Measurements from ENCODE around the gene ZNF219. TPM values are rescaled to one million over a fixed set of nuclear protein-coding genes. Genes with fewer than 3 reads are reported as not detected.

The ZNF219 gene
- total RNA-seq, 1 experiment from 2014 or later, result 84.5 TPM

- Histone ChIP-seq H4K5ac (ENCODE audit: insufficient read length, low read depth, low read length) (no peak overlapping the region), H3K4me2 (ENCODE audit: insufficient read depth, insufficient read length, low read length) (no peak overlapping the region), H3K9ac (ENCODE audit: extremely low read depth, insufficient read length, low read length) (no peak overlapping the region), H3K4me1 (ENCODE audit: insufficient read depth, low read length) (no peaks in the 10 kb centered on the region), H3K27ac (ENCODE audit: insufficient read length, low read depth, low read length) (no peak overlapping the region), H3T11ph (ENCODE audit: low read length) (no peak overlapping the region), H2AK5ac (ENCODE audit: insufficient read length, low read length) (no peak overlapping the region), H3K79me2 (ENCODE audit: insufficient read depth, low read length) (no peaks in the 10 kb centered on the region), H2AFZ (ENCODE audit: low read length) (no peak overlapping the region), H3K23ac (ENCODE audit: insufficient read length, low read depth, low read length) (no peak overlapping the region), H3K9me3 (ENCODE audit: control insufficient read depth, low read depth, low read length) (no peaks in the 10 kb centered on the region), H3K14ac (ENCODE audit: insufficient read depth, low read length) (no peak overlapping the region), H4K20me1 (ENCODE audit: control insufficient read depth, insufficient read depth, insufficient read length) (no peaks in the 10 kb centered on the region), H2BK5ac (ENCODE audit: insufficient read length, low read length) (no peak overlapping the region), H3K79me1 (ENCODE audit: insufficient read depth, low read depth, low read length, poor library complexity, severe bottlenecking) (no peaks in the 10 kb centered on the region), H2BK12ac (ENCODE audit: insufficient read length, low read depth, low read length) (no peak overlapping the region), H4K91ac (ENCODE audit: insufficient read length, low read depth, low read length) (no peak overlapping the region), H2BK15ac (ENCODE audit: low read depth, low read length) (no peak overlapping the region), H3K27me3 (ENCODE audit: insufficient read depth, low read length) (no peaks in the 10 kb centered on the region), H4K8ac (replicated peaks; ENCODE audit: insufficient read length, low read depth, low read length) (no peak overlapping the region), H3K56ac (ENCODE audit: insufficient read length, low read depth, low read length) (no peak overlapping the region), H3K4ac (ENCODE audit: low read depth, low read length) (no peak overlapping the region), H3K23me2 (ENCODE audit: insufficient read length, low read depth, low read length, poor library complexity, severe bottlenecking) (no peaks in the 10 kb centered on the region), H2BK120ac (ENCODE audit: low read depth, low read length, poor library complexity, severe bottlenecking) (no peak overlapping the region), H3K18ac (ENCODE audit: insufficient read length, low read depth, low read length) (no peak overlapping the region), H2BK20ac (ENCODE audit: low read depth, low read length, poor library complexity, severe bottlenecking) (no peak overlapping the region)
- Mint-ChIP-seq H3K27me3 (ENCODE audit: low read depth) (peaks cover 17% of the 10 kb centered on the region), H3K4me3 (no peak overlapping the region), H3K4me1 (peaks cover 4% of the 10 kb centered on the region in 2 experiments; a peak in 3 of 4 replicates), H3K36me3 (ENCODE audit: insufficient read depth in 1 of 3, low read depth in 3 of 3) (no peaks in the 10 kb centered on the region), H3K27ac (no peak overlapping the region), H3K9me3 (no peaks in the 10 kb centered on the region)
- TF ChIP-seq, protein P1, sequence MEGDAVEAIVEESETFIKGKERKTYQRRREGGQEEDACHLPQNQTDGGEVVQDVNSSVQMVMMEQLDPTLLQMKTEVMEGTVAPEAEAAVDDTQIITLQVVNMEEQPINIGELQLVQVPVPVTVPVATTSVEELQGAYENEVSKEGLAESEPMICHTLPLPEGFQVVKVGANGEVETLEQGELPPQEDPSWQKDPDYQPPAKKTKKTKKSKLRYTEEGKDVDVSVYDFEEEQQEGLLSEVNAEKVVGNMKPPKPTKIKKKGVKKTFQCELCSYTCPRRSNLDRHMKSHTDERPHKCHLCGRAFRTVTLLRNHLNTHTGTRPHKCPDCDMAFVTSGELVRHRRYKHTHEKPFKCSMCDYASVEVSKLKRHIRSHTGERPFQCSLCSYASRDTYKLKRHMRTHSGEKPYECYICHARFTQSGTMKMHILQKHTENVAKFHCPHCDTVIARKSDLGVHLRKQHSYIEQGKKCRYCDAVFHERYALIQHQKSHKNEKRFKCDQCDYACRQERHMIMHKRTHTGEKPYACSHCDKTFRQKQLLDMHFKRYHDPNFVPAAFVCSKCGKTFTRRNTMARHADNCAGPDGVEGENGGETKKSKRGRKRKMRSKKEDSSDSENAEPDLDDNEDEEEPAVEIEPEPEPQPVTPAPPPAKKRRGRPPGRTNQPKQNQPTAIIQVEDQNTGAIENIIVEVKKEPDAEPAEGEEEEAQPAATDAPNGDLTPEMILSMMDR (conservative IDR thresholded peaks at IDR 0.05), result no peak
- DNase-seq, result no peak
- no CpG with 5 or more reads among the region's 2 CpGs for WGBS (ENCODE audit: extremely low coverage, insufficient read length, low lambda C conversion rate)
Measured at GRCh38 chr14:21048638-21049037, 49.8 kb downstream of the ZNF219 start.

Data from H9 (cell line).